Activated CD8-positive, alpha-beta T cell treated with anti-CD3 and anti-CD28 coated beads for 36 hours (primary cell): Measurements from ENCODE around the gene PTPRK. TPM values are rescaled to one million over a fixed set of nuclear protein-coding genes. Genes with fewer than 3 reads are reported as not detected.

ENCODE experiments used
- ATAC-seq: fragments of 200-7000 bp; cut with Tn5 transposase; one replicate; pipeline ENCODE4 v1.10.0; 2021; ENCODE audit warnings: mild to moderate bottlenecking, moderate library complexity
- CTCF ChIA-PET: fragments of 350-600 bp; sonication (Branson Sonifier 250); formaldehyde crosslinking; loops from one replicate; lab custom pipeline; 2021; ENCODE audit warnings: antibody characterized with exemption; lab: Charles Lee
- POLR2A ChIA-PET: fragments of 350-600 bp; sonication (Branson Sonifier 250); formaldehyde crosslinking; loops from one replicate; lab custom pipeline; 2021; ENCODE audit warnings: antibody characterized with exemption; lab: Charles Lee
- DNase-seq: peaks from one replicate; pipeline ENCODE4 v3.0.0-alpha.2; 2020
- H3K27ac Mint-ChIP-seq: one replicate; pipeline ENCODE4 v1.8.0; 2021; ENCODE audit warnings: mild to moderate bottlenecking, mixed read lengths
- H3K27me3 Mint-ChIP-seq: one replicate; pipeline ENCODE4 v1.8.0; 2021; ENCODE audit warnings: mixed read lengths
- H3K36me3 Mint-ChIP-seq: one replicate; pipeline ENCODE4 v1.8.0; 2021; ENCODE audit warnings: low read depth, mixed read lengths
- H3K4me1 Mint-ChIP-seq: one replicate; pipeline ENCODE4 v1.8.0; 2021; ENCODE audit warnings: low read depth, mixed read lengths
- H3K4me3 Mint-ChIP-seq: one replicate; pipeline ENCODE4 v1.8.0; 2021; ENCODE audit warnings: mild to moderate bottlenecking, moderate library complexity, mixed read lengths
- H3K9me3 Mint-ChIP-seq: one replicate; pipeline ENCODE4 v1.8.0; 2021; ENCODE audit warnings: mixed read lengths
- intact Hi-C: fragments of 100-400 bp; cut with micrococcal nuclease; formaldehyde crosslinking; loops from one replicate; pipeline ENCODE4 v1.10.0; 2022
- total RNA-seq, 2 experiments: library from RNA; stranded (reverse); gene quantifications; one replicate each; pipeline ENCODE4 v1.2.3, GENCODE V29; 2021
- TF ChIP-seq, protein P1 (sequence below): fragments of 200-600 bp; IDR thresholded peaks from one replicate; pipeline ENCODE4 v1.8.0; 2022; ENCODE audit warnings: antibody characterized with exemption, mild to moderate bottlenecking

The PTPRK gene
- total RNA-seq, 2 experiments from 2014 or later: 7.7 to 8.9 TPM

DNA sequence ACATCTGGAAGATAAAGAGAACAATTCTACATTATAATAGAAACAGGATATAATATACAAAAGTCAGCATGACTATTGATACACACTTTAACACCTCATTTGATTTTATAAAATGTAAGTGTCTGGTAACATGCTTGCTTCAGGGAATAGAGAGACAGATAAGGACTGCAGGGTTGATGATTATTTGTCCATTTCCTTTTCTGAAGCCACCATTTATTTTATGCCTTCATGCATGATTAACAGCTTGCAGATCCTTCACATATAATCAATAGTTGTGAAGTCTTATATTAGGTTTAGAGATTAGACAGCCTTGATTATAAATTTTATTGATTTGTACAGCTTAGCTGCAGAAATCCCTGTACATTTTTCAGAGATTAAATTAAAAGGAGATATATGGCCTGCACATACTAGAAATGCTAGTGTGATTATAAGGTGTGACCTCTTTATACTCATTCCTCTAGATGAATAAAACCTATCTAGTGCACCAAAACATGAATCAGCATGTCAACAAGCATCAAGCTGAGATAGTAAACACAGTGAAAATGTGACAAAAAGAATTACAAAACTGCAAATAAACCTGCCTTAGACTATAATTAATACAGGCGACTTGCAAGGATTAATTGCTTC lies 420.7 kb downstream of the PTPRK start:
- ChIA-PET POLR2A (interaction anchor here (1.0 kb wide), 1 partner anchor 11 kb away, joined by 3 read pairs; no protein-coding TSS in a partner anchor), CTCF (interaction anchor here (1.2 kb wide), 1 partner anchor 64 kb away, joined by 3 read pairs; no protein-coding TSS in a partner anchor)
- no peaks in the 10 kb centered on the region for H3K36me3 Mint-ChIP-seq
- H3K27ac Mint-ChIP-seq: no peak overlapping the region
- no peak overlapping the region for H3K4me3 Mint-ChIP-seq
- no peaks in the 10 kb centered on the region for H3K27me3 Mint-ChIP-seq
- DNase-seq (no peak), ATAC-seq (no peak)
- intact Hi-C loops: no loop called here
- H3K9me3 Mint-ChIP-seq: no peaks in the 10 kb centered on the region
- TF ChIP-seq, protein P1, sequence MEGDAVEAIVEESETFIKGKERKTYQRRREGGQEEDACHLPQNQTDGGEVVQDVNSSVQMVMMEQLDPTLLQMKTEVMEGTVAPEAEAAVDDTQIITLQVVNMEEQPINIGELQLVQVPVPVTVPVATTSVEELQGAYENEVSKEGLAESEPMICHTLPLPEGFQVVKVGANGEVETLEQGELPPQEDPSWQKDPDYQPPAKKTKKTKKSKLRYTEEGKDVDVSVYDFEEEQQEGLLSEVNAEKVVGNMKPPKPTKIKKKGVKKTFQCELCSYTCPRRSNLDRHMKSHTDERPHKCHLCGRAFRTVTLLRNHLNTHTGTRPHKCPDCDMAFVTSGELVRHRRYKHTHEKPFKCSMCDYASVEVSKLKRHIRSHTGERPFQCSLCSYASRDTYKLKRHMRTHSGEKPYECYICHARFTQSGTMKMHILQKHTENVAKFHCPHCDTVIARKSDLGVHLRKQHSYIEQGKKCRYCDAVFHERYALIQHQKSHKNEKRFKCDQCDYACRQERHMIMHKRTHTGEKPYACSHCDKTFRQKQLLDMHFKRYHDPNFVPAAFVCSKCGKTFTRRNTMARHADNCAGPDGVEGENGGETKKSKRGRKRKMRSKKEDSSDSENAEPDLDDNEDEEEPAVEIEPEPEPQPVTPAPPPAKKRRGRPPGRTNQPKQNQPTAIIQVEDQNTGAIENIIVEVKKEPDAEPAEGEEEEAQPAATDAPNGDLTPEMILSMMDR: no peak
- peaks cover 31% of the 10 kb centered on the region for H3K4me1 Mint-ChIP-seq

DNA sequence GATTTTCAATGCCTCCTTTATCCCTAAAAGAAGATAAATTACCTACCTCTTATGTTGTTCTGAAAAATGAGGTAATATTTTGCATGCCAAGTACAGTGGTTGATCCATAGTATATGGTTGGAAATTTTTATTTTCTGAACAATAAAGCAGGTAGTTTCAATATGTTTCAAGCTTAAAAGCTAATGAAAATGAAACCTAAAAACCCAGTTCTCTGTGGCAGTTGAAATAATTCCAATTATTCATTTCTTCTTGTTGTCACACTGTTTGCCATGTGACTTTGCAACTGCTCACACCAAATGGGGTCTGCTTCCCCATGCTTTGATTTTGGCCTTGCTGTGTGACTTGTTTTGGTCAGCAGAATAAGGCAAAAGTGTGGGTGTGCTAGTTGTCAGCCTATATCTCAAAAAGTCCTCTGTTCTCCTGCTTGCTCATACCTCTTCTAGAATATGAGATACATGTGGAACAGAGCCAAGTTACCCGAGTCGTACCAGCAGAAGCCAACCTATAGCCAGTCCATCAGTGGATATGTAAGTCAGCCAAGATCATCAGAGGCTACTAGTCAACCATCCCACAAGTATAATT lies 422.3 kb downstream of the PTPRK start:
- ATAC-seq: peak; percentile 51
- peak overlapping the region; percentile 68 for H3K27ac Mint-ChIP-seq

DNA sequence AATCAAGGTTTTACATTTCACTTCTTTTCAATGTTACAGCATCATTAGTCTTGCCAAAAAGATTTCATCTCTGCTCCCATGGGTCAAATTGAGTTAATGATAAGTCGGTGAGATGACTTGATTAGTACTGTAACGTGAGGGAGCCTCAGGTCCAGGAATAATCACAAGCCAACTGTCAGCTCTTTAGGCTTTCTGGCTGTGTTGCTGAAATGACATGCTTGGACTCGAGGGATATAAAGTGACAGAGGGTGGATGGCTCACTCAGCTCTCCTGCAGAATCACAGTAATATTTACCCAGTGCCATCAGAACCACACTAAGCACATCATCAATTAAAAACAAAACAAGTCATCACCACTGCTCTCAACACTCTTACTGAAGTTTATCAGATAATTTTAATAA lies 423.4 kb downstream of the PTPRK start:
- Mint-ChIP-seq H3K4me1 (peaks cover 29% of the 10 kb centered on the region), H3K36me3 (no peaks in the 10 kb centered on the region), H3K4me3 (no peak overlapping the region), H3K27ac (no peak overlapping the region), H3K9me3 (no peaks in the 10 kb centered on the region), H3K27me3 (no peaks in the 10 kb centered on the region)
- ChIA-PET CTCF (interaction anchor here (0.6 to 1.0 kb wide), 2 partner anchors 102 to 366 kb away, joined by 3 read pairs; no protein-coding TSS in a partner anchor), POLR2A (no interaction called here)
- DNase-seq: no peak
- TF ChIP-seq, protein P1: no peak
- intact Hi-C loops: no loop called here
- ATAC-seq: no peak

More for the DNA sequence above, 422.3 kb downstream of the PTPRK start:
- Mint-ChIP-seq H3K4me3 (no peak overlapping the region), H3K36me3 (no peaks in the 10 kb centered on the region), H3K9me3 (no peaks in the 10 kb centered on the region), H3K27me3 (no peaks in the 10 kb centered on the region), H3K4me1 (peaks cover 29% of the 10 kb centered on the region)
- ChIA-PET POLR2A (no interaction called here), CTCF (interaction anchor here (0.8 kb wide), 1 partner anchor 243 kb away, joined by 3 read pairs; no protein-coding TSS in a partner anchor)
- peak; percentile 9 for DNase-seq
- intact Hi-C loops: no loop called here
- TF ChIP-seq, protein P1: no peak

DNA sequence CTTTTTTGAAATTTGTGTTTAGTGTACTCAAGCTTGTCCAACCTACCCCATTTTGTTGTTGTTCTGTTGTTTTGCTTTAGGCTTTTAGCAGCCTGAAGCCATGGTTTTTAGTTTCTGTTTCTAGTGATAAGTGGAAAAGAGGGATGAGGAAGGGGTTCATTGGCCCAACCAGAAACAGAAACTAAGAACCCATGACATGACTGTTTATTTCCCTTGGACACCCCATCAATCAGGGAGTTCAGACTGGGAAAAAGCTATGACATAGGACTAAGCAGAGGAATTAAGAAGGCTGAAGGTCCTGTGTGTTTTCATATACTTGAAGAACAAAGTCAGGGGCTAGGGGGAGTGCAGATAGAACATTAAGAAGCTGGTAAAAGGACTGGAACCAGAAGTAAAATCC lies 425.0 kb downstream of the PTPRK start:
- no peak for ATAC-seq
- intact Hi-C loops: no loop called here
- H3K4me3 Mint-ChIP-seq: no peak overlapping the region
- TF ChIP-seq, protein P1: no peak
- CTCF ChIA-PET: interaction anchor here (0.6 to 1.4 kb wide), 3 partner anchors 17 to 240 kb away, joined by 3 read pairs; no protein-coding TSS in a partner anchor
- H3K9me3 Mint-ChIP-seq: no peaks in the 10 kb centered on the region
- peaks cover 29% of the 10 kb centered on the region for H3K4me1 Mint-ChIP-seq
- H3K27ac Mint-ChIP-seq: no peak overlapping the region
- DNase-seq: no peak
- no peaks in the 10 kb centered on the region for H3K36me3 Mint-ChIP-seq
- POLR2A ChIA-PET: no interaction called here
- no peaks in the 10 kb centered on the region for H3K27me3 Mint-ChIP-seq

DNA sequence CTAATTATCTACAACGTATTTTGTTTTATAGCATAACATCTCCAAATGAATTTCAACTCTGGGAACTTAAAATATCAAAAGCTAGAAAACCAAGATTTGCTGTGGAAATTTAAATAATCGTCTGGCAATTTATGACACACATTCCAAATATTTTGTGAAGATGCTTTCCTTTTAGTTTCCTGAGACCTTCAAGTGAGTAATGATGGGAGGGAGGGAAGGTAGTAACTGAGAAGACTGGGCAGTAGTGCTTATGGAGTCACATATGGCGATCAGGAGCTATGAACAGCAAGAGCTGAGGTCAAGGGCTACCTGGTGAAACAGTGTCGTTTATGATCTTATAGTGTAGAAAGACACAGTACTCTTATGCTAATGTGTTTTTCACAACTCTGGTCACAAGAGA lies 441.4 kb downstream of the PTPRK start:
- Mint-ChIP-seq H3K4me1 (peaks cover 8% of the 10 kb centered on the region), H3K27me3 (no peaks in the 10 kb centered on the region), H3K36me3 (peaks cover 19% of the 10 kb centered on the region), H3K9me3 (no peaks in the 10 kb centered on the region), H3K27ac (no peak overlapping the region), H3K4me3 (no peak overlapping the region)
- TF ChIP-seq, protein P1: no peak
- intact Hi-C loops: no loop called here
- DNase-seq: no peak
- CTCF ChIA-PET: no interaction called here
- ATAC-seq: no peak
- POLR2A ChIA-PET: no interaction called here
